Activated CD8-positive, alpha-beta T cell treated with anti-CD3 and anti-CD28 coated beads for 36 hours (primary cell): Measurements from ENCODE around the gene LRMDA. TPM values are rescaled to one million over a fixed set of nuclear protein-coding genes. Genes with fewer than 3 reads are reported as not detected.

Experiments
- ATAC-seq: fragments of 200-7000 bp; cut with Tn5 transposase; one replicate; pipeline ENCODE4 v1.10.0; 2021; ENCODE audit warnings: mild to moderate bottlenecking, moderate library complexity
- CTCF ChIA-PET: fragments of 350-600 bp; sonication (Branson Sonifier 250); formaldehyde crosslinking; loops from one replicate; lab custom pipeline; 2021; ENCODE audit warnings: antibody characterized with exemption; lab: Charles Lee
- POLR2A ChIA-PET: fragments of 350-600 bp; sonication (Branson Sonifier 250); formaldehyde crosslinking; loops from one replicate; lab custom pipeline; 2021; ENCODE audit warnings: antibody characterized with exemption; lab: Charles Lee
- DNase-seq: peaks from one replicate; pipeline ENCODE4 v3.0.0-alpha.2; 2020
- H3K27ac Mint-ChIP-seq: one replicate; pipeline ENCODE4 v1.8.0; 2021; ENCODE audit warnings: mild to moderate bottlenecking, mixed read lengths
- H3K27me3 Mint-ChIP-seq: one replicate; pipeline ENCODE4 v1.8.0; 2021; ENCODE audit warnings: mixed read lengths
- H3K36me3 Mint-ChIP-seq: one replicate; pipeline ENCODE4 v1.8.0; 2021; ENCODE audit warnings: low read depth, mixed read lengths
- H3K4me1 Mint-ChIP-seq: one replicate; pipeline ENCODE4 v1.8.0; 2021; ENCODE audit warnings: low read depth, mixed read lengths
- H3K4me3 Mint-ChIP-seq: one replicate; pipeline ENCODE4 v1.8.0; 2021; ENCODE audit warnings: mild to moderate bottlenecking, moderate library complexity, mixed read lengths
- H3K9me3 Mint-ChIP-seq: one replicate; pipeline ENCODE4 v1.8.0; 2021; ENCODE audit warnings: mixed read lengths
- intact Hi-C: fragments of 100-400 bp; cut with micrococcal nuclease; formaldehyde crosslinking; loops from one replicate; pipeline ENCODE4 v1.10.0; 2022
- total RNA-seq, 2 experiments: library from RNA; stranded (reverse); gene quantifications; one replicate each; pipeline ENCODE4 v1.2.3, GENCODE V29; 2021
- TF ChIP-seq, protein P1 (sequence below): fragments of 200-600 bp; IDR thresholded peaks from one replicate; pipeline ENCODE4 v1.8.0; 2022; ENCODE audit warnings: antibody characterized with exemption, mild to moderate bottlenecking

The LRMDA gene
- total RNA-seq, 2 experiments from 2014 or later, result not detected

DNA sequence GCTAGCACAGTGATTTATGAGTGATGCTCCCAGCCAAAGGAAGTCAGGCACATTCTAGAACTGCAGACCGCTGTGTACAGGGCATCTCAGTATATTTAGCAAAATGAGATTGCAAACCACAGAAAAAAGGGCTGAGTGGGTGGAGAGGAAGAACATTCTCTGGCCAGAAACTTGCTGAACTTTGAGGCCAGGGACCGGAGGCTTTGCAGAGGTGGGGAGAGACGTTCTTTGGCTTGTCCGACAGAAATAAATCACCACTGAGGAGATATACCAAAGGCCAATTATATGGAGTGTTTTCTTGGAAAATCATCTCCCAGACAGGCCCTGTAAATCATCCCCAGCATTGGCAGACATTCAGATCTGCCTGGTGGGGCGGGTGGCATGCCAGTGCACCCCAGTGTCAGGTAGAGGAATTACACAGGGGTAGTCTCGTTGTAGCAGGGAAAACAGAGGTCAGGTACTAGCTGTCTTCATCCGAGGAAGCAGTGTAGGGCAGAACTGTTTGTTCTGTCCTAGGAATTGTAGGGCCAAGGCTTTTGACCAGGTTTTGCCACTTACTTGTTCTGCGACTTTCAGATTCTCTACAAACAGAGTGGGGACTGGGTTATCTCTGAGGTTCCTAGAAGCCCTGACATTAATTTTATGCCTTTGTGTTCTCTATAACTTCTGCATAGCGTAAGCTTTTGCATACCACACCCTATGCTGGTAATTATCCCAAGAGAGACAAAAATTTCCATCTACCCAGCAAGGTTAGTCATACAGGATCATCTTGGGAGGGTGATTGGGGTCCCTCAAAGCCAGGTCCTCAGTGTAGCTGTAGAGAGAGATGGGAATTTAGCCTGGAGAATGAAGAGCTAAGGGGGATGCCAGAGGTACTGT lies 655.6 kb downstream of the LRMDA start:
- ATAC-seq, result no peak
- H3K27me3 Mint-ChIP-seq, result peaks cover 3% of the 10 kb centered on the region

DNA sequence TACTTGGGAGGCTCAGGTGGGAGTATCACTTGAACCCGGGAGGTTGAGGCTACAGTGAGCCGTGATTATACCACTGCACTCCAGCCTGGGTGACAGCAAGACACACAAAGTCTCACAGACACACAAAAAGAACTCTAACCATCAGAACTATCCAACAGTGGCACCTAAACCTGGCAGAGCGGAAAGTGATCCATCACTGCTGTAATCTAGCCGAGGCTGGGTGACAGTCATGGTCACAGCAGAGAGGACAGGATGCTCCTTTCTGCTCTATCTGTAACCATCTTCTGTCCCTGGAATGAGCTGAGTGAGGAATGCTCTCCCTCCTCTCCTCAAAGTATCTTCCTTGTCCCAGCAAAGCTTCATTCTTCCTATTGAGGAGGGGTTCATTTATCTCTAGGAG lies 656.6 kb downstream of the LRMDA start:
- TF ChIP-seq, protein P1, sequence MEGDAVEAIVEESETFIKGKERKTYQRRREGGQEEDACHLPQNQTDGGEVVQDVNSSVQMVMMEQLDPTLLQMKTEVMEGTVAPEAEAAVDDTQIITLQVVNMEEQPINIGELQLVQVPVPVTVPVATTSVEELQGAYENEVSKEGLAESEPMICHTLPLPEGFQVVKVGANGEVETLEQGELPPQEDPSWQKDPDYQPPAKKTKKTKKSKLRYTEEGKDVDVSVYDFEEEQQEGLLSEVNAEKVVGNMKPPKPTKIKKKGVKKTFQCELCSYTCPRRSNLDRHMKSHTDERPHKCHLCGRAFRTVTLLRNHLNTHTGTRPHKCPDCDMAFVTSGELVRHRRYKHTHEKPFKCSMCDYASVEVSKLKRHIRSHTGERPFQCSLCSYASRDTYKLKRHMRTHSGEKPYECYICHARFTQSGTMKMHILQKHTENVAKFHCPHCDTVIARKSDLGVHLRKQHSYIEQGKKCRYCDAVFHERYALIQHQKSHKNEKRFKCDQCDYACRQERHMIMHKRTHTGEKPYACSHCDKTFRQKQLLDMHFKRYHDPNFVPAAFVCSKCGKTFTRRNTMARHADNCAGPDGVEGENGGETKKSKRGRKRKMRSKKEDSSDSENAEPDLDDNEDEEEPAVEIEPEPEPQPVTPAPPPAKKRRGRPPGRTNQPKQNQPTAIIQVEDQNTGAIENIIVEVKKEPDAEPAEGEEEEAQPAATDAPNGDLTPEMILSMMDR, result no peak
- Mint-ChIP-seq H3K4me1 (no peaks in the 10 kb centered on the region), H3K27ac (no peak overlapping the region), H3K4me3 (no peak overlapping the region), H3K36me3 (no peaks in the 10 kb centered on the region), H3K9me3 (no peaks in the 10 kb centered on the region), H3K27me3 (peaks cover 3% of the 10 kb centered on the region)
- CTCF ChIA-PET, result interaction anchor here (1.0 kb wide), 1 partner anchor 14 kb away, joined by 3 read pairs; no protein-coding TSS in a partner anchor
- POLR2A ChIA-PET, result no interaction called here
- no peak for DNase-seq
- intact Hi-C loops, result no loop called here
- ATAC-seq, result no peak

More for the DNA sequence above, 655.6 kb downstream of the LRMDA start:
- intact Hi-C loops, result no loop called here
- POLR2A ChIA-PET, result no interaction called here
- peak; percentile 8 for DNase-seq
- H3K4me1 Mint-ChIP-seq, result no peaks in the 10 kb centered on the region
- no peak overlapping the region for H3K4me3 Mint-ChIP-seq
- no peaks in the 10 kb centered on the region for H3K36me3 Mint-ChIP-seq
- TF ChIP-seq, protein P1, result peak; percentile 42
- no peaks in the 10 kb centered on the region for H3K9me3 Mint-ChIP-seq
- CTCF ChIA-PET, result interaction anchor here (1.0 kb wide), 1 partner anchor 15 kb away, joined by 3 read pairs; no protein-coding TSS in a partner anchor
- H3K27ac Mint-ChIP-seq, result no peak overlapping the region

DNA sequence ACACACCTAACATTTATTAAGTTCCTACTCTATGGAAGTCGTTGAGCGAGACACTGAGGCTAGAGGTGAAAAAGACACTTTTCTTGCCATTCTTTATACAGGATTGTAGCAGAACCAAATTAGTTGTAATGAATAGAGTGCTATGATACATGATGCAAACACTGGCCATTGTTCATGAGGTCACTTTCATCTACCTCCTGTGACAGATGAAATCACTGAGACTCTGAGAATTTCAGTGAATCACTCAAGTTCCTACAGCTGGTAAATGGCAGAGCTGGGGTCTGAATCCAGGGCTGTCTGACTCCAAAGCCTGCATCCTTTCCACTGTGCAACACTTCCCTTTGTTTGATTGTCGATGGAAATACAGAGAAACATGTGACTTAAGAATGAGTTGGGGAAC lies 657.6 kb downstream of the LRMDA start:
- no peaks in the 10 kb centered on the region for H3K9me3 Mint-ChIP-seq
- POLR2A ChIA-PET, result no interaction called here
- no peak for ATAC-seq
- DNase-seq, result no peak
- no peaks in the 10 kb centered on the region for H3K36me3 Mint-ChIP-seq
- H3K4me3 Mint-ChIP-seq, result no peak overlapping the region
- intact Hi-C loops, result no loop called here
- TF ChIP-seq, protein P1, result no peak
- H3K4me1 Mint-ChIP-seq, result no peaks in the 10 kb centered on the region
- CTCF ChIA-PET, result no interaction called here
- H3K27ac Mint-ChIP-seq, result no peak overlapping the region
- H3K27me3 Mint-ChIP-seq, result peaks cover 3% of the 10 kb centered on the region

DNA sequence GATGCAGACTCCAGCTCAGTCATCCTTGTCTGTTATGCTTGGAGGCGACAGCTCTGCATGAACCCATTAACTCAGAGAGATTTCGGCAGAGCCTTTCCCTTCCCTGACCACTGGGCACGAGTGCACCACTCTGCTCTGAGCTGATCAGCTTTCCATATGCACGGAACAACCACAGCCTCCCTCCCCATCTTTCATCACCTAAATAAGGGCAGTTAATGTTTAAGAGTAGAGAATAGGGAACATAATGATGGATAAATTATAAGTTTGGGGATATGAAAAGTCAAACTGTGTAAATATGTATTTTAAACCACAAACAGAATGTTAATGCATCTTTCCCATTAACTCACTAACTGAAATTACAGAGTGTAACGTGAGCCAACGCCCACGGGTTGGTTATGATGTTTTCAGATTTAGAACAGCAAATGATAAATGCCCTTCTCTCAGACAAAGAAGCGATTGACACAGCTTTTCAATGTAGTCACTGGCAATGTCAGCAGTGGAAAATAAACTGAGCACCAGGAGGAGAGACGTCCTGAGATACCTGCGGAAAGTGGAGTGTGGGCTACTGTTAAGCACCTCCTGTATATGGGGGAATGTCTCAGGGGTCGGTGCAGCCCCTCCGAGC lies 658.2 kb downstream of the LRMDA start:
- Mint-ChIP-seq H3K4me1 (no peaks in the 10 kb centered on the region), H3K27me3 (peaks cover 3% of the 10 kb centered on the region), H3K27ac (no peak overlapping the region), H3K9me3 (no peaks in the 10 kb centered on the region), H3K4me3 (no peak overlapping the region), H3K36me3 (no peaks in the 10 kb centered on the region)
- CTCF ChIA-PET, result no interaction called here
- intact Hi-C loops, result no loop called here
- no peak for DNase-seq
- TF ChIP-seq, protein P1, result no peak
- no peak for ATAC-seq
- POLR2A ChIA-PET, result no interaction called here

DNA sequence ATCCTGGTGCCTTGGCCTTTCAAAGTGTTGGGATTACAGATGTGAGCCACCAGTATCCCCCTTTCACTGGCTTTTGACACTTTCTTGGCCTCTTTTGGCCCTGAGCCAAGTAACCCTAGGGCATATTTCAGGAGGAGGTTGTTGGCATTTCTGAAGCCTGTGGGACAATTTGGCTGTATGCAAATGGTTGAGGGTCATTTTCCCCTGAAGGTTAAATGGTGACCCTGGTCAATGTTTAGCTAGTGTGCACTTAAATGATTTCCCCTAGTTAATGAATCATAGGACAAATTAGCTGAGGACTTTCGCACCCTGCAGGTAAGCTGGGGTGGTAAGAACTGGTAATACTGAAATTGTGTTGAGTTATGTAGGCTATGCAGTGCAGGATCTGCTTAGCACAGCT lies 660.5 kb downstream of the LRMDA start:
- Mint-ChIP-seq H3K27ac (no peak overlapping the region), H3K4me3 (no peak overlapping the region), H3K36me3 (no peaks in the 10 kb centered on the region), H3K9me3 (no peaks in the 10 kb centered on the region), H3K4me1 (no peaks in the 10 kb centered on the region), H3K27me3 (no peaks in the 10 kb centered on the region)
- ATAC-seq (no peak), DNase-seq (no peak)
- ChIA-PET POLR2A (no interaction called here), CTCF (interaction anchor here (0.6 kb wide), 1 partner anchor 381 kb away, joined by 3 read pairs; no protein-coding TSS in a partner anchor)
- TF ChIP-seq, protein P1, result no peak
- intact Hi-C loops, result no loop called here
